GM12872 (cell line): ENCODE data around the gene FCGR3B.
A peak's percentile ranks its signal among the peaks of the same experiment; 100 is the strongest.
"Not testable (repeated sequence)": the region's sequence is repeated elsewhere in the genome, so short reads cannot be mapped to it uniquely, and the experiment has no call there.

Experiments used
- TF ChIP-seq, protein P1 (sequence below): IDR thresholded peaks from 3 replicates; pipeline ENCODE4 v1.5.1; 2011; ENCODE audit warnings: low read depth, mild to moderate bottlenecking, low read length, moderate library complexity; ENCODE audit not compliant: insufficient read depth

FCGR3B gene

DNA sequence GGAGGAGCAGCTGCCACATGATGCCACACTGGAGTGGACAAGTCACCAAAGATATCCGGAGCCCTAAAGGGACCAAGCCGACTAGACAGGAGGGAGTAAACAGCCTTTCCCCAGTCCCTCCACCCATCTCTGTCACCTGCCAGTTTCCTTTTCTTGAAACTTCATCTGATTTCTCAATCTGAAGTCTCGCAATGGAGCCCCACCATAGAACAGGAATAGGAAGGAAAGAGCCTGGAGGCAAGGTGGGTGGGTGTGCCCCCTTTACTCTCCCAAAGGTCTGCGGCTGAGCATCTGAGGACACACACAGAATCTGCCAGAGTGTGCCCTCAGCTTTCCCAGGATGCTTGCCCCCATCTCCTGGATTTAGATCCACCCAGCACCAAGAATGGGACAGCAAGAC lies at the start of gene FCGR3B:
FCGR3B (minus strand) TSS at position 101 of the 400 bp plus-strand sequence; CDS start at position 19, 82 bp downstream.
- TF ChIP-seq, protein P1, sequence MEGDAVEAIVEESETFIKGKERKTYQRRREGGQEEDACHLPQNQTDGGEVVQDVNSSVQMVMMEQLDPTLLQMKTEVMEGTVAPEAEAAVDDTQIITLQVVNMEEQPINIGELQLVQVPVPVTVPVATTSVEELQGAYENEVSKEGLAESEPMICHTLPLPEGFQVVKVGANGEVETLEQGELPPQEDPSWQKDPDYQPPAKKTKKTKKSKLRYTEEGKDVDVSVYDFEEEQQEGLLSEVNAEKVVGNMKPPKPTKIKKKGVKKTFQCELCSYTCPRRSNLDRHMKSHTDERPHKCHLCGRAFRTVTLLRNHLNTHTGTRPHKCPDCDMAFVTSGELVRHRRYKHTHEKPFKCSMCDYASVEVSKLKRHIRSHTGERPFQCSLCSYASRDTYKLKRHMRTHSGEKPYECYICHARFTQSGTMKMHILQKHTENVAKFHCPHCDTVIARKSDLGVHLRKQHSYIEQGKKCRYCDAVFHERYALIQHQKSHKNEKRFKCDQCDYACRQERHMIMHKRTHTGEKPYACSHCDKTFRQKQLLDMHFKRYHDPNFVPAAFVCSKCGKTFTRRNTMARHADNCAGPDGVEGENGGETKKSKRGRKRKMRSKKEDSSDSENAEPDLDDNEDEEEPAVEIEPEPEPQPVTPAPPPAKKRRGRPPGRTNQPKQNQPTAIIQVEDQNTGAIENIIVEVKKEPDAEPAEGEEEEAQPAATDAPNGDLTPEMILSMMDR: no peak

GRCh38 chr1:161678500-161678899 lies 47.5 kb upstream of the FCGR3B start:
- TF ChIP-seq, protein P1: no peak

- TF ChIP-seq, protein P1: no peak
Measured at GRCh38 chr1:161676958-161677689, 46.1 kb upstream of the FCGR3B start.

- TF ChIP-seq, protein P1: no peak
Measured at GRCh38 chr1:161676441-161676840, 45.5 kb upstream of the FCGR3B start.

- TF ChIP-seq, protein P1: not testable (repeated sequence)
Measured at GRCh38 chr1:161662684-161663339, 31.8 kb upstream of the FCGR3B start, which contains the start of gene FCGR2B. Gene FCGR2B (plus strand): TSS chr1:161663143. CDS start chr1:161663242, 99 bp downstream.

- TF ChIP-seq, protein P1: peak; percentile 44; the same call in 1 of the 3 replicates
Measured at GRCh38 chr1:161647507-161648360, 16.8 kb upstream of the FCGR3B start.

- TF ChIP-seq, protein P1: peak; percentile 26; the same call in 1 of the 3 replicates
Measured at GRCh38 chr1:161642697-161643096, 11.7 kb upstream of the FCGR3B start.
